Measurements from ENCODE around the gene SLC25A38. TPM values are rescaled to one million over a fixed set of nuclear protein-coding genes. Genes with fewer than 3 reads are reported as not detected.

The SLC25A38 gene
- polyA plus RNA-seq, 2 of the 4 experiments (the other 2 are of a cell fraction): 31.9 to 52.8 TPM

DNA sequence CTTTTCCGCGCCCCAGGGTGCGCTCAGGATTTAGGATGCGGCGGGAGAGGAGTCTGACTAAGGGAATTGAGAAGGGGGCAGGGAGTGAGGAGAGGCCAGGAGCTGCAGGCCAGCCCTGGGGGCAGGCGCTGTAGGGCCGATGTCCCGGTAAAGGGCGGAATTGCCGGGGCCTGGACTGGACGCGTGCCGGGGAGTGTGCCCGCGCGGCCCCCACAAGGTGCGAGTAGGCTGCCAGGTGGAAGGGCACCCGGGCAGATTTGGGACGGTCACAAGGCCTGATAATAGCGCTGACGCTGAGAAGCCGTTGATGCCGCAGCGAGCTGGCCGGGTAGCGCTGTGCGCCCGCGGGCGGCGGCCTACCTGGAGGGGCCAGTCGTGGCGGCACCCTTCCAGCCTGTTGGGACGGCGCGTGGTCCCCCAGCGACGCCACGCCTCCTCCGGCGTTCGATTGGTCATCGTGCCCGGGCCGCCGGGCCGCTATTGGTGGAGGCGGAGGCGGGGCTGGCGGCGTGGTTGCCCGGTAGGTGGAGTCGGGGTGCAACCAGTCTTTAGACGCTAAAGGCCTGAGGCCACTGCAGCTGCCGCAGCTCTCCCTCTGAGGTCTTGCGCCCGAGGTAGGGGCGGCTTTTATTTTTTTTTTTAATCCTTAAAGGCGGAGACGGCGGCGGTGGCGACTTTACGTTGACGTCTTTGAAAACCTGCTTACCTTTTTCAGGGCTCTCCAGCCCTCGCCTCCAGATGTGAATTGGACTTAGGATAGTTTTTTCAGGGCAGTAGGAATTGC, 903 bp downstream of the SLC25A38 start:
- peaks cover 18% of the 10 kb centered on the region; the same call in 2 of the 3 replicates for H3K4me1 ChIP-seq
- ATAC-seq: peak; percentile 92 to 95
- 2% methylated on average over 37 of the region's 66 CpGs for WGBS (ENCODE audit: missing lambda C conversion rate)
- H3K4me3 ChIP-seq: peak overlapping the region; percentile 85
- no peak for TF ChIP-seq CEBPB (IDR thresholded peaks at IDR 0.05)
- TF ChIP-seq POLR2AphosphoS2 (conservative IDR thresholded peaks at IDR 0.05; ENCODE audit: low read length): no peak
- TF ChIP-seq, protein P1, sequence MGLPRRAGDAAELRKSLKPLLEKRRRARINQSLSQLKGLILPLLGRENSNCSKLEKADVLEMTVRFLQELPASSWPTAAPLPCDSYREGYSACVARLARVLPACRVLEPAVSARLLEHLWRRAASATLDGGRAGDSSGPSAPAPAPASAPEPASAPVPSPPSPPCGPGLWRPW (IDR thresholded peaks at IDR 0.05): no peak
- TF ChIP-seq POLR2A (IDR thresholded peaks at IDR 0.05; ENCODE audit: low read length): peak; percentile 81
- TF ChIP-seq JUNB (IDR thresholded peaks at IDR 0.05): no peak
- TF ChIP-seq, protein P2, sequence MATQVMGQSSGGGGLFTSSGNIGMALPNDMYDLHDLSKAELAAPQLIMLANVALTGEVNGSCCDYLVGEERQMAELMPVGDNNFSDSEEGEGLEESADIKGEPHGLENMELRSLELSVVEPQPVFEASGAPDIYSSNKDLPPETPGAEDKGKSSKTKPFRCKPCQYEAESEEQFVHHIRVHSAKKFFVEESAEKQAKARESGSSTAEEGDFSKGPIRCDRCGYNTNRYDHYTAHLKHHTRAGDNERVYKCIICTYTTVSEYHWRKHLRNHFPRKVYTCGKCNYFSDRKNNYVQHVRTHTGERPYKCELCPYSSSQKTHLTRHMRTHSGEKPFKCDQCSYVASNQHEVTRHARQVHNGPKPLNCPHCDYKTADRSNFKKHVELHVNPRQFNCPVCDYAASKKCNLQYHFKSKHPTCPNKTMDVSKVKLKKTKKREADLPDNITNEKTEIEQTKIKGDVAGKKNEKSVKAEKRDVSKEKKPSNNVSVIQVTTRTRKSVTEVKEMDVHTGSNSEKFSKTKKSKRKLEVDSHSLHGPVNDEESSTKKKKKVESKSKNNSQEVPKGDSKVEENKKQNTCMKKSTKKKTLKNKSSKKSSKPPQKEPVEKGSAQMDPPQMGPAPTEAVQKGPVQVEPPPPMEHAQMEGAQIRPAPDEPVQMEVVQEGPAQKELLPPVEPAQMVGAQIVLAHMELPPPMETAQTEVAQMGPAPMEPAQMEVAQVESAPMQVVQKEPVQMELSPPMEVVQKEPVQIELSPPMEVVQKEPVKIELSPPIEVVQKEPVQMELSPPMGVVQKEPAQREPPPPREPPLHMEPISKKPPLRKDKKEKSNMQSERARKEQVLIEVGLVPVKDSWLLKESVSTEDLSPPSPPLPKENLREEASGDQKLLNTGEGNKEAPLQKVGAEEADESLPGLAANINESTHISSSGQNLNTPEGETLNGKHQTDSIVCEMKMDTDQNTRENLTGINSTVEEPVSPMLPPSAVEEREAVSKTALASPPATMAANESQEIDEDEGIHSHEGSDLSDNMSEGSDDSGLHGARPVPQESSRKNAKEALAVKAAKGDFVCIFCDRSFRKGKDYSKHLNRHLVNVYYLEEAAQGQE (IDR thresholded peaks at IDR 0.05): peak; percentile 53; the same call in 1 of the 2 replicates
- TF ChIP-seq TP53 (CRISPR knock-in tag; IDR thresholded peaks at IDR 0.05): 0 out of 2 replicates have a peak, but pooled peaks have one; percentile 40
- TF ChIP-seq, protein P3, sequence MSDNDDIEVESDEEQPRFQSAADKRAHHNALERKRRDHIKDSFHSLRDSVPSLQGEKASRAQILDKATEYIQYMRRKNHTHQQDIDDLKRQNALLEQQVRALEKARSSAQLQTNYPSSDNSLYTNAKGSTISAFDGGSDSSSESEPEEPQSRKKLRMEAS (IDR thresholded peaks at IDR 0.05): peak; percentile 88
- TF ChIP-seq EHF (CRISPR knock-in tag; IDR thresholded peaks at IDR 0.05): no peak
- no peak for TF ChIP-seq CHD2 (IDR thresholded peaks at IDR 0.05; ENCODE audit: low read length, partially characterized antibody)
- TF ChIP-seq, protein P4, sequence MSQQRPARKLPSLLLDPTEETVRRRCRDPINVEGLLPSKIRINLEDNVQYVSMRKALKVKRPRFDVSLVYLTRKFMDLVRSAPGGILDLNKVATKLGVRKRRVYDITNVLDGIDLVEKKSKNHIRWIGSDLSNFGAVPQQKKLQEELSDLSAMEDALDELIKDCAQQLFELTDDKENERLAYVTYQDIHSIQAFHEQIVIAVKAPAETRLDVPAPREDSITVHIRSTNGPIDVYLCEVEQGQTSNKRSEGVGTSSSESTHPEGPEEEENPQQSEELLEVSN (IDR thresholded peaks at IDR 0.05; ENCODE audit: borderline replicate concordance, low read depth): peak; percentile 20; the same call in 1 of the 2 replicates
- TF ChIP-seq BHLHE40 (IDR thresholded peaks at IDR 0.05; ENCODE audit: low read depth, low read length): no peak
- no peak for TF ChIP-seq KDM1A (IDR thresholded peaks at IDR 0.05; ENCODE audit: low read depth)
- TF ChIP-seq, protein P5, sequence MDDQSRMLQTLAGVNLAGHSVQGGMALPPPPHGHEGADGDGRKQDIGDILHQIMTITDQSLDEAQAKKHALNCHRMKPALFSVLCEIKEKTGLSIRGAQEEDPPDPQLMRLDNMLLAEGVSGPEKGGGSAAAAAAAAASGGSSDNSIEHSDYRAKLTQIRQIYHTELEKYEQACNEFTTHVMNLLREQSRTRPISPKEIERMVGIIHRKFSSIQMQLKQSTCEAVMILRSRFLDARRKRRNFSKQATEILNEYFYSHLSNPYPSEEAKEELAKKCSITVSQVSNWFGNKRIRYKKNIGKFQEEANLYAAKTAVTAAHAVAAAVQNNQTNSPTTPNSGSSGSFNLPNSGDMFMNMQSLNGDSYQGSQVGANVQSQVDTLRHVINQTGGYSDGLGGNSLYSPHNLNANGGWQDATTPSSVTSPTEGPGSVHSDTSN (IDR thresholded peaks at IDR 0.05): no peak
- TF ChIP-seq CHD4 (IDR thresholded peaks at IDR 0.05; ENCODE audit: borderline replicate concordance): no peak
- no peak for TF ChIP-seq EP300 (IDR thresholded peaks at IDR 0.05)
- TF ChIP-seq EHMT2 (IDR thresholded peaks at IDR 0.05; ENCODE audit: low read depth): no peak
- TF ChIP-seq PHF8 (IDR thresholded peaks at IDR 0.05; ENCODE audit: borderline replicate concordance, low read depth): peak; percentile 82
- no peak for TF ChIP-seq KDM5A (IDR thresholded peaks at IDR 0.05)
- TF ChIP-seq ZNF302 (CRISPR knock-in tag; IDR thresholded peaks at IDR 0.05): no peak
- TF ChIP-seq RFX5 (IDR thresholded peaks at IDR 0.05): peak; percentile 86
- no peak for TF ChIP-seq SREBF2 (IDR thresholded peaks at IDR 0.05)
- peak in 1 of 2 experiments; percentile 27; a peak in 2 of 5 replicates for TF ChIP-seq JUN (IDR thresholded peaks at IDR 0.05)
- TF ChIP-seq, protein P6, sequence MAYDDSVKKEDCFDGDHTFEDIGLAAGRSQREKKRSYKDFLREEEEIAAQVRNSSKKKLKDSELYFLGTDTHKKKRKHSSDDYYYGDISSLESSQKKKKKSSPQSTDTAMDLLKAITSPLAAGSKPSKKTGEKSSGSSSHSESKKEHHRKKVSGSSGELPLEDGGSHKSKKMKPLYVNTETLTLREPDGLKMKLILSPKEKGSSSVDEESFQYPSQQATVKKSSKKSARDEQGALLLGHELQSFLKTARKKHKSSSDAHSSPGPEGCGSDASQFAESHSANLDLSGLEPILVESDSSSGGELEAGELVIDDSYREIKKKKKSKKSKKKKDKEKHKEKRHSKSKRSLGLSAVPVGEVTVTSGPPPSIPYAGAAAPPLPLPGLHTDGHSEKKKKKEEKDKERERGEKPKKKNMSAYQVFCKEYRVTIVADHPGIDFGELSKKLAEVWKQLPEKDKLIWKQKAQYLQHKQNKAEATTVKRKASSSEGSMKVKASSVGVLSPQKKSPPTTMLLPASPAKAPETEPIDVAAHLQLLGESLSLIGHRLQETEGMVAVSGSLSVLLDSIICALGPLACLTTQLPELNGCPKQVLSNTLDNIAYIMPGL (CRISPR knock-in tag; IDR thresholded peaks at IDR 0.05; ENCODE audit: borderline replicate concordance): no peak
- TF ChIP-seq TFCP2L1 (CRISPR knock-in tag; IDR thresholded peaks at IDR 0.05): peak; percentile 70; the same call in 1 of the 2 replicates
- no peak for TF ChIP-seq MAZ (IDR thresholded peaks at IDR 0.05; ENCODE audit: borderline replicate concordance, low read depth, low read length)
- TF ChIP-seq CBX2 (IDR thresholded peaks at IDR 0.05; ENCODE audit: borderline replicate concordance, low read depth): no peak
- TF ChIP-seq FOSB (CRISPR knock-in tag; IDR thresholded peaks at IDR 0.05): no peak
- no peak for TF ChIP-seq NPAS2 (CRISPR knock-in tag; IDR thresholded peaks at IDR 0.05; ENCODE audit: borderline replicate concordance)
- peak; percentile 79 for TF ChIP-seq MYC (IDR thresholded peaks at IDR 0.05; ENCODE audit: borderline replicate concordance, low read length)
- TF ChIP-seq RNF2 (IDR thresholded peaks at IDR 0.05; ENCODE audit: borderline replicate concordance, low read depth): no peak
- H3K9me3 ChIP-seq: no peaks in the 10 kb centered on the region
- peak overlapping the region; percentile 89 to 92 for H3K27ac ChIP-seq
- CTCF ChIA-PET: interaction anchor here (1.0 to 1.3 kb wide), 3 partner anchors 22 to 92 kb away, joined by 3 to 4 read pairs (median 3); no protein-coding TSS in a partner anchor
- peak; percentile 93 to 98 for DNase-seq (ENCODE audit: low read depth in 1 of 2, low spot score in 1 of 2)
- no peak for FAIRE-seq
- POLR2A ChIA-PET: interaction anchor here (0.8 to 1.6 kb wide), 4 partner anchors 20 to 216 kb away, joined by 3 to 10 read pairs (median 3); partner anchors contain the start of gene RPSA
- H3K4me2 ChIP-seq: peak overlapping the region; percentile 73
